ENCODE data around the gene QPCT.
A peak's percentile ranks its signal among the peaks of the same experiment; 100 is the strongest.
"Not testable (repeated sequence)": the region's sequence is repeated elsewhere in the genome, so short reads cannot be mapped to it uniquely, and the experiment has no call there.

Gene QPCT

GRCh38 chr2:37361994-37362698 is 17.7 kb downstream of the QPCT start:
- no peak for DNase-seq

GRCh38 chr2:37364351-37364750 is 19.9 kb downstream of the QPCT start:
- no peak for DNase-seq

- DNase-seq: no peak
Observed at GRCh38 chr2:37365669-37366068, 21.2 kb downstream of the QPCT start.

- no peak for DNase-seq
Observed at GRCh38 chr2:37366773-37367172, 22.3 kb downstream of the QPCT start.

- DNase-seq: no peak
Observed at GRCh38 chr2:37367310-37367709, 22.9 kb downstream of the QPCT start.

- DNase-seq: peak; percentile 19
Observed at GRCh38 chr2:37367984-37368383, 23.6 kb downstream of the QPCT start.

GRCh38 chr2:37370666-37371065 is 26.2 kb downstream of the QPCT start:
- DNase-seq: no peak

GRCh38 chr2:37372000-37372399 is 27.6 kb downstream of the QPCT start:
- DNase-seq: no peak

GRCh38 chr2:37375741-37376288 is 31.4 kb downstream of the QPCT start:
- no peak for DNase-seq

GRCh38 chr2:37376421-37377186 is 32.2 kb downstream of the QPCT start:
- peak; percentile 54 for DNase-seq

GRCh38 chr2:37377187-37377532 is 32.7 kb downstream of the QPCT start:
- DNase-seq: no peak

GRCh38 chr2:37378411-37378810 is 34.0 kb downstream of the QPCT start:
- no peak for DNase-seq

- no peak for DNase-seq
Observed at GRCh38 chr2:37379881-37380296, 35.5 kb downstream of the QPCT start.

- DNase-seq: not testable (repeated sequence)
Observed at GRCh38 chr2:37380787-37381186, 36.4 kb downstream of the QPCT start.

GRCh38 chr2:37384261-37384660 is 39.8 kb downstream of the QPCT start:
- DNase-seq: not testable (repeated sequence)

GRCh38 chr2:37387148-37387835 is 42.9 kb downstream of the QPCT start:
- DNase-seq: no peak

GRCh38 chr2:37388074-37388473 is 43.6 kb downstream of the QPCT start:
- DNase-seq: no peak

GRCh38 chr2:37389395-37389794 is 45.0 kb downstream of the QPCT start:
- DNase-seq: no peak

- peak; percentile 62 for DNase-seq
Observed at GRCh38 chr2:37389989-37390765, 45.7 kb downstream of the QPCT start.

- no peak for DNase-seq
Observed at GRCh38 chr2:37390777-37391176, 46.3 kb downstream of the QPCT start.

- DNase-seq: no peak
Observed at GRCh38 chr2:37391711-37392110, 47.3 kb downstream of the QPCT start.

GRCh38 chr2:37392428-37392827 is 48.0 kb downstream of the QPCT start:
- no peak for DNase-seq

- DNase-seq: no peak
Observed at GRCh38 chr2:37394263-37394662, 49.8 kb downstream of the QPCT start.

Measured in activated naive CD4-positive, alpha-beta T cell treated with anti-CD3 and anti-CD28 coated beads, Interleukin-2, amount 50 U/mL, for 16 hours (primary cell).